HepG2 (cell line): ENCODE measurements around the gene CD2AP. TPM values are rescaled to one million over a fixed set of nuclear protein-coding genes. Genes with fewer than 3 reads are reported as not detected.

Source experiments
- SNAPC4 ChIP-seq: sonication (generic); formaldehyde crosslinking; IDR thresholded peaks from 2 replicates; pipeline ENCODE4 v1.4.0; 2020; ENCODE audit warnings: mild to moderate bottlenecking, missing genetic modification reagents
- SRSF1 ChIP-seq: fragments of 200-400 bp; formaldehyde crosslinking; optimal IDR thresholded peaks from 2 replicates; pipeline ENCODE3; 2017; ENCODE audit warnings: mild to moderate bottlenecking, low read depth, low read length, moderate library complexity
- TFE3 ChIP-seq: IDR thresholded peaks from 2 replicates; pipeline ENCODE4 v1.6.1; 2016
- ZFP62 ChIP-seq: sonication (generic); formaldehyde crosslinking; IDR thresholded peaks from 2 replicates; pipeline ENCODE4 v1.4.0; 2020; ENCODE audit warnings: missing genetic modification reagents
- ZNF780A ChIP-seq: sonication (generic); formaldehyde crosslinking; IDR thresholded peaks from 2 replicates; pipeline ENCODE4 v1.8.0; 2022; ENCODE audit warnings: mild to moderate bottlenecking, missing genetic modification reagents, moderate library complexity
- polyA plus RNA-seq, 8 experiments: library from polyadenylated mRNA; depleted of rRNA in 3 of 8; stranded (reverse) in 7 of 8; unstranded in 1 of 8; fragments of >200 nt; fragmentation: Illumina TruSeq in 4 of 8; extraction: Trizol in 4 of 8; gene quantifications; 2 replicates each; pipeline versions ENCODE4 v1.2.1 to v1.2.3, GENCODE V29; 2011 to 2016; ENCODE audit warnings: low read depth in 4 of 8, missing spikeins in 1 of 8, mixed read lengths in 1 of 8; ENCODE audit not compliant: insufficient read depth in 1 of 8
- total RNA-seq, 5 experiments: library from RNA; depleted of rRNA; stranded (reverse); fragments of >200 nt; fragmentation: Illumina TruSeq; extraction: Trizol; gene quantifications; 2 replicates each; pipeline ENCODE4 v1.2.3, GENCODE V29; 2016; ENCODE audit warnings: low read depth in 1 of 5
- TF ChIP-seq, protein P1 (sequence below): sonication (generic); formaldehyde crosslinking; IDR thresholded peaks from 2 replicates; pipeline ENCODE4 v1.5.1; 2020; ENCODE audit warnings: mild to moderate bottlenecking, missing genetic modification reagents, borderline replicate concordance
- TF ChIP-seq, protein P2 (sequence below): sonication (generic); formaldehyde crosslinking; IDR thresholded peaks from 2 replicates; pipeline ENCODE4 v1.5.0; 2020; ENCODE audit warnings: missing genetic modification reagents
- TF ChIP-seq, protein P3 (sequence below): IDR thresholded peaks from 2 replicates; pipeline ENCODE4 v1.6.1; 2016; ENCODE audit warnings: low read depth, missing genetic modification reagents, missing compliant biosample characterization

Gene CD2AP
- total and polyA plus RNA-seq, 2 of the 13 experiments (the other 11 are each of a cell fraction or from before 2014, with no cell fraction given): 8.6 to 31.9 TPM

- TF ChIP-seq SNAPC4 (CRISPR knock-in tag) (peak; percentile 57; the same call in 1 of the 2 replicates), TFE3 (CRISPR knock-in tag) (no peak; the same call in none of the 2 replicates), ZNF780A (CRISPR knock-in tag) (peak; percentile 87; the same call in 1 of the 2 replicates), ZFP62 (CRISPR knock-in tag) (no peak), SRSF1 (peak; percentile 93)
- TF ChIP-seq, protein P1, sequence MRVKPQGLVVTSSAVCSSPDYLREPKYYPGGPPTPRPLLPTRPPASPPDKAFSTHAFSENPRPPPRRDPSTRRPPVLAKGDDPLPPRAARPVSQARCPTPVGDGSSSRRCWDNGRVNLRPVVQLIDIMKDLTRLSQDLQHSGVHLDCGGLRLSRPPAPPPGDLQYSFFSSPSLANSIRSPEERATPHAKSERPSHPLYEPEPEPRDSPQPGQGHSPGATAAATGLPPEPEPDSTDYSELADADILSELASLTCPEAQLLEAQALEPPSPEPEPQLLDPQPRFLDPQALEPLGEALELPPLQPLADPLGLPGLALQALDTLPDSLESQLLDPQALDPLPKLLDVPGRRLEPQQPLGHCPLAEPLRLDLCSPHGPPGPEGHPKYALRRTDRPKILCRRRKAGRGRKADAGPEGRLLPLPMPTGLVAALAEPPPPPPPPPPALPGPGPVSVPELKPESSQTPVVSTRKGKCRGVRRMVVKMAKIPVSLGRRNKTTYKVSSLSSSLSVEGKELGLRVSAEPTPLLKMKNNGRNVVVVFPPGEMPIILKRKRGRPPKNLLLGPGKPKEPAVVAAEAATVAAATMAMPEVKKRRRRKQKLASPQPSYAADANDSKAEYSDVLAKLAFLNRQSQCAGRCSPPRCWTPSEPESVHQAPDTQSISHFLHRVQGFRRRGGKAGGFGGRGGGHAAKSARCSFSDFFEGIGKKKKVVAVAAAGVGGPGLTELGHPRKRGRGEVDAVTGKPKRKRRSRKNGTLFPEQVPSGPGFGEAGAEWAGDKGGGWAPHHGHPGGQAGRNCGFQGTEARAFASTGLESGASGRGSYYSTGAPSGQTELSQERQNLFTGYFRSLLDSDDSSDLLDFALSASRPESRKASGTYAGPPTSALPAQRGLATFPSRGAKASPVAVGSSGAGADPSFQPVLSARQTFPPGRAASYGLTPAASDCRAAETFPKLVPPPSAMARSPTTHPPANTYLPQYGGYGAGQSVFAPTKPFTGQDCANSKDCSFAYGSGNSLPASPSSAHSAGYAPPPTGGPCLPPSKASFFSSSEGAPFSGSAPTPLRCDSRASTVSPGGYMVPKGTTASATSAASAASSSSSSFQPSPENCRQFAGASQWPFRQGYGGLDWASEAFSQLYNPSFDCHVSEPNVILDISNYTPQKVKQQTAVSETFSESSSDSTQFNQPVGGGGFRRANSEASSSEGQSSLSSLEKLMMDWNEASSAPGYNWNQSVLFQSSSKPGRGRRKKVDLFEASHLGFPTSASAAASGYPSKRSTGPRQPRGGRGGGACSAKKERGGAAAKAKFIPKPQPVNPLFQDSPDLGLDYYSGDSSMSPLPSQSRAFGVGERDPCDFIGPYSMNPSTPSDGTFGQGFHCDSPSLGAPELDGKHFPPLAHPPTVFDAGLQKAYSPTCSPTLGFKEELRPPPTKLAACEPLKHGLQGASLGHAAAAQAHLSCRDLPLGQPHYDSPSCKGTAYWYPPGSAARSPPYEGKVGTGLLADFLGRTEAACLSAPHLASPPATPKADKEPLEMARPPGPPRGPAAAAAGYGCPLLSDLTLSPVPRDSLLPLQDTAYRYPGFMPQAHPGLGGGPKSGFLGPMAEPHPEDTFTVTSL (CRISPR knock-in tag): 0 out of 2 replicates have a peak, but pooled peaks have one; percentile 15
- TF ChIP-seq, protein P2, sequence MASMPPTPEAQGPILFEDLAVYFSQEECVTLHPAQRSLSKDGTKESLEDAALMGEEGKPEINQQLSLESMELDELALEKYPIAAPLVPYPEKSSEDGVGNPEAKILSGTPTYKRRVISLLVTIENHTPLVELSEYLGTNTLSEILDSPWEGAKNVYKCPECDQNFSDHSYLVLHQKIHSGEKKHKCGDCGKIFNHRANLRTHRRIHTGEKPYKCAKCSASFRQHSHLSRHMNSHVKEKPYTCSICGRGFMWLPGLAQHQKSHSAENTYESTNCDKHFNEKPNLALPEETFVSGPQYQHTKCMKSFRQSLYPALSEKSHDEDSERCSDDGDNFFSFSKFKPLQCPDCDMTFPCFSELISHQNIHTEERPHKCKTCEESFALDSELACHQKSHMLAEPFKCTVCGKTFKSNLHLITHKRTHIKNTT (CRISPR knock-in tag): no peak
- TF ChIP-seq, protein P3, sequence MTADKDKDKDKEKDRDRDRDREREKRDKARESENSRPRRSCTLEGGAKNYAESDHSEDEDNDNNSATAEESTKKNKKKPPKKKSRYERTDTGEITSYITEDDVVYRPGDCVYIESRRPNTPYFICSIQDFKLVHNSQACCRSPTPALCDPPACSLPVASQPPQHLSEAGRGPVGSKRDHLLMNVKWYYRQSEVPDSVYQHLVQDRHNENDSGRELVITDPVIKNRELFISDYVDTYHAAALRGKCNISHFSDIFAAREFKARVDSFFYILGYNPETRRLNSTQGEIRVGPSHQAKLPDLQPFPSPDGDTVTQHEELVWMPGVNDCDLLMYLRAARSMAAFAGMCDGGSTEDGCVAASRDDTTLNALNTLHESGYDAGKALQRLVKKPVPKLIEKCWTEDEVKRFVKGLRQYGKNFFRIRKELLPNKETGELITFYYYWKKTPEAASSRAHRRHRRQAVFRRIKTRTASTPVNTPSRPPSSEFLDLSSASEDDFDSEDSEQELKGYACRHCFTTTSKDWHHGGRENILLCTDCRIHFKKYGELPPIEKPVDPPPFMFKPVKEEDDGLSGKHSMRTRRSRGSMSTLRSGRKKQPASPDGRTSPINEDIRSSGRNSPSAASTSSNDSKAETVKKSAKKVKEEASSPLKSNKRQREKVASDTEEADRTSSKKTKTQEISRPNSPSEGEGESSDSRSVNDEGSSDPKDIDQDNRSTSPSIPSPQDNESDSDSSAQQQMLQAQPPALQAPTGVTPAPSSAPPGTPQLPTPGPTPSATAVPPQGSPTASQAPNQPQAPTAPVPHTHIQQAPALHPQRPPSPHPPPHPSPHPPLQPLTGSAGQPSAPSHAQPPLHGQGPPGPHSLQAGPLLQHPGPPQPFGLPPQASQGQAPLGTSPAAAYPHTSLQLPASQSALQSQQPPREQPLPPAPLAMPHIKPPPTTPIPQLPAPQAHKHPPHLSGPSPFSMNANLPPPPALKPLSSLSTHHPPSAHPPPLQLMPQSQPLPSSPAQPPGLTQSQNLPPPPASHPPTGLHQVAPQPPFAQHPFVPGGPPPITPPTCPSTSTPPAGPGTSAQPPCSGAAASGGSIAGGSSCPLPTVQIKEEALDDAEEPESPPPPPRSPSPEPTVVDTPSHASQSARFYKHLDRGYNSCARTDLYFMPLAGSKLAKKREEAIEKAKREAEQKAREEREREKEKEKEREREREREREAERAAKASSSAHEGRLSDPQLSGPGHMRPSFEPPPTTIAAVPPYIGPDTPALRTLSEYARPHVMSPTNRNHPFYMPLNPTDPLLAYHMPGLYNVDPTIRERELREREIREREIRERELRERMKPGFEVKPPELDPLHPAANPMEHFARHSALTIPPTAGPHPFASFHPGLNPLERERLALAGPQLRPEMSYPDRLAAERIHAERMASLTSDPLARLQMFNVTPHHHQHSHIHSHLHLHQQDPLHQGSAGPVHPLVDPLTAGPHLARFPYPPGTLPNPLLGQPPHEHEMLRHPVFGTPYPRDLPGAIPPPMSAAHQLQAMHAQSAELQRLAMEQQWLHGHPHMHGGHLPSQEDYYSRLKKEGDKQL (CRISPR knock-in tag): no peak
Measured at GRCh38 chr6:47477497-47478232, at the start of gene CD2AP (continued).
